ENCODE data around the gene CBFB.

CBFB gene

DNA sequence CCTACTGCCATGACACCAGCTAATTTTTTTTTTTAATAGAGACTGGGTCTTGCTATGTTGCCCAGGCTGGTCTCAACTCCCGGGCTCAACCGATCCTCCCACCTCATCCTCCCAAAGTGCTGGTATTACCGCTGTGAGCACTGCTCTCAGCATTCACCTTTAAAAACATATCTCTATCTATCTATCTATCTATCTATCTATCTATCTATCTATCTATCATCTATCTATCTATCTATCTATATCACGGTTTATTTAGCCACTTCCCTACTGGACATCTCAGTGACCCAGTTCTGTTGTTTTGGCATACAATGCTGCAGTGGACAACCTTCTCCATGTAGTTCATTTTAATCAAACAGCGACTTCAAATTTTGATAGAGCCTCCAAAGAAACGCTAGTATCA is 79.5 kb downstream of the CBFB start:
- TF ChIP-seq GATA3 (IDR thresholded peaks at IDR 0.05; ENCODE audit: low read depth, low read length) (no peak), GATA2 (IDR thresholded peaks at IDR 0.05; ENCODE audit: low read depth, low read length) (no peak)

DNA sequence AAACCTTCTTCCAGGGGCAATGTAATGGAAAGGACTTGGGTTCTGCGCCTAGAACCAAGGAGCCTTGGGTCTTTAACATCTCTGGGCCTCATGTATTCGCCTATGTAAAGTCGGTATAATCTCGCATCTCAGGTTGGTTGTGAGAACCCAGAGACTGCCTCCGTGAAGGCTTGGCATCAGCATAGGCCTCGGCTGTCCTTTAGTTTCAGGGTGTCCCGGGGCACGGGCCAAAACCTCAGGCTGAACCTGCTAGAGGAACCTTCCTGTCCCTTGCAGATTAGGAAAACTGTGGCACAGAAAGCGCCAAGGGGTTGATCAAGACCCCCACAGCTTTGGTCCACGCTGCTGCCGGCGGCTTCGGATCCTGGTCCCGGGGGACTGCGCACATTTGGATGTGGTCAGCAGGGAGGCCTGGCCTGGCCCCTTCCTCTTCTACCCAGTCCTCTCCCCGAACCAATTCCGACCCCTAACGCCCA is 80.0 kb downstream of the CBFB start:
- TF ChIP-seq GATA3 (IDR thresholded peaks at IDR 0.05; ENCODE audit: low read depth, low read length), result no peak
- no peak for TF ChIP-seq GATA2 (IDR thresholded peaks at IDR 0.05; ENCODE audit: low read depth, low read length)

DNA sequence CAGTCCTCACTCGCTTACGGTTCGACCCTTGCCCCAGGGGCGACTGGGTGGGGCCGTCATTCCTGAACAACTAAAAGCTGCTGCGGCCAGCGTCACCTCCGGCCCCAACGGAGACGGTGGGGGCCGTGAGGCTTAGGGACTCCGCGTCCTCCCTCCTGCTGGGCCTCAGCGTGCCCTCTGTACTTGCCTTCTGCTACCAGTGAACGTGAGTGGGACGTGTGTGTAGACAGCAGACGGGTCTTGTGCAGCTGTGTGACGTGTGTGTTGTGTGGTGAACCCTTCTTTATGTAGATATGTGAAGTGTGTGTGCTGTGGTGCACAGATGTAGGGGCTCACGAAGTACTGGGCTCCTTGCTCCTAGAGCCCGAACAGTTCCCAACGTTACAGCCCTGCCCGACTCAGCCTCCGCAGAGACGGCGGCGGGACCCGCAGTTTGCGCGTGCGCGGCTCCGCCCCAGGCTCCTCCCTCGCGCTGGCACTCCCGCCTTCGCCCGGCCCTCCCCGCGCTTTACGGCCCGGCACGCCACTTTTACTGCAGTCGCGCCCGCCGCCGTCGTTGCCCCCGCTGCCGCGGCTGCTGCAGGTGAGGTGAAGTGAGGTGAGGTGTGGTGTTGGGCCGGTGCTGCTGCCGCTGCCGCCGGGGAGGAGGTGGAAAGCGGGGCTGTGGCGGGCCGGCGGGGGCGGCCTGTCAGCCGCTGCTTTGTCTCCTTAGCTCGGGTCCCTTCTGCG is 80.6 kb downstream of the CBFB start, which contains the start of gene PHAF1:
Gene PHAF1 (plus strand): TSS at position 535 of the 729 bp plus-strand sequence. CDS start 235 bp downstream, outside the sequence.
- TF ChIP-seq GATA2 (IDR thresholded peaks at IDR 0.05; ENCODE audit: low read depth, low read length), result no peak
- no peak for TF ChIP-seq GATA3 (IDR thresholded peaks at IDR 0.05; ENCODE audit: low read depth, low read length)

DNA sequence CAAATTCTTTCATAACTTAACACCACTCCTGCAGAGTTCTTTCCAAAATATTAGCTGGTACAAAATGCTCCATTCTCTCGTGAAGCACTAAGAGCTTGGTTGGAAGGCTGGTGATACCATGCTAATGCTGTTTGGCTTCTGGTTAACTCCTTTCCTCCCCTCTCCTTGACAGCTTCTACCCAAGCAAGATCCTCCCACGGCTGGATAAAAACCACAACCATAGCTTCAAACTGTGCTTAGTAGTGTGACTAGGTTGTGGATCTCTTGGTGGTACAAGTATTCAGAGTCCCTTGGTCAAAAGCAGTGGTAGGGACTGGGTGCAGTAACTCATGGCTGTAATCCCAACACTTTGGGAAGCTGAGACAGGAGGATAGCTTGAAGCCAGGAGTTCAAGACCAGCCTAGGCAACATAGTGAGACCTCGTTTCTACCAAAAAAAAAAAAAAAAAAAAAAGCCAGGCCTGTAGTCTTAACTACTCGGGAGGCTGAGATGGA is 83.0 kb downstream of the CBFB start:
- TF ChIP-seq GATA3 (IDR thresholded peaks at IDR 0.05; ENCODE audit: low read depth, low read length), result no peak
- no peak for TF ChIP-seq GATA2 (IDR thresholded peaks at IDR 0.05; ENCODE audit: low read depth, low read length)

DNA sequence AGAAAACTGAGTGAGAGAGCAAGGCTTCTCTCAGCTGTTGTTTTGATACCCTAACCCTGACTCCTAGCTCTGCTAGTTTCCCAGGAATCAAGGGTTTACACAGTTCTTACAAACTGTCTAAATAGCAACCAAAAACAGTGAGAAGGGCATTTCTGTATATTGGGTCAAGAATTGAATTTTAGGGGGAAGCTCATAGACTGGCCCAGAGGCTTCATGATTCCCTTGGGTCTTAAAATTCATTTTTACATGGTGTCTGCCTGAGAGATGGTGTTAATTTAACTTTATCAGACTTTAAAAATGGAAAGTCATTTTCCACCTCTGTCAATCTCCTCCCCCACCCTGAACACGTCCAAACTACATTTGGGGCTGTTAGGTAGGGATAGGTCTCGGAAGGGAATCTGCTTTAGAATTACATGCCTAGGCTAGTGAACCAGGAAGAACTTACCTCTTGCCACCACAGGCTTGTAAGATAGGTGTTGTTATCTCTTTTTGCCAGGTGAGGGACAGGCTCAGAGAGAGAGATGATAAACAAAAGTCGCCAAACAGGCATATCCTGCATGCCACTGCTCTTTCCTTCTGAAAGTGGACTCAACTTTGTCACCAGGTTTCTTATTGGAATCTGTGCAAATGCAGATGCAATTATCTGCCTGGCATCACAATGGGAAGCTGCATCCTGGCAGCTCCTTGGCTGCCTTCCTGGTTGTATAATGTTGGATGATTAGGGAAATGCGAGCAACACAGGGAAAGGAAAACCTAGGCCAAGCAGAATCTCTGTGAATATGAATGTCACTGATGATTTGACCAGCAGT is 83.8 kb downstream of the CBFB start:
- no peak for TF ChIP-seq GATA3 (IDR thresholded peaks at IDR 0.05; ENCODE audit: low read depth, low read length)
- TF ChIP-seq GATA2 (IDR thresholded peaks at IDR 0.05; ENCODE audit: low read depth, low read length), result no peak

DNA sequence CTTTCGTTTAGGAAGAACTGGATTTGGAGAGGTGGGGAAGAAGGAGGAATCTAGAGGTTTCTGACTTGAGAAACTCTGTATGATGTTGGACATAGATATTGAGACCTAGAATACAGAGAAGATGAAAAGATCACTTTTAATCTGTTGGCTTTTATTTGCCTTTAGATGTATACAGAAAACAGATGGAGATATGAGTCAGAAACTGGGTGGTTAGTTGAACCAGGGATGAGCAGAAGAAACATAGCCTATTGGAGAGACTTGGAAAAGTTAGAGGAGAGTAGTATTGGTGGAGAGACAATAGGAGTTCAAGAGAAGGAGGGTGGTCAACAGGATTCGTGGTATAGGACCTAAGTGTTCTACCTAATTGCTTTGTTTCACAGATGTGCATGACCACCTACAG is 85.8 kb downstream of the CBFB start:
- TF ChIP-seq GATA2 (IDR thresholded peaks at IDR 0.05; ENCODE audit: low read depth, low read length), result no peak
- TF ChIP-seq GATA3 (IDR thresholded peaks at IDR 0.05; ENCODE audit: low read depth, low read length), result no peak

DNA sequence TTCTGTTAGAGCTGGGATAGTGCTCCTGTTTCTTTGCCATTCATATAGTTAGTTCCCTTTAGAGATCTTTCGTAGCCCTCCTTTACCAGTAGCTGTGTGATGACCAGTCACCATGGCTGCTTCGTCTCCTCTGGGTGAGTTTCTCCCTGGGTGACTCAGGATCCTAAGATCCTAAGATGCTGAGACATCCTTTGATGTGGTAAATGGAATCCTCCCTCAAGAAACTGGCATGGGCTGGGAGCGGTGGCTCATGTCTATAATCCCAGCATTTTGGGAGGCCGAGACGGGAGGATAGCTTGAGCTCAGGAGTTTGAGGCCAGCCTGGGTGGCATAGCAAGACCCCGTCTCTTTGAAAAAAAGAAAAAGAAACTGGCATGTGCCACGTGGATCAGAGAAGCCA is 86.7 kb downstream of the CBFB start:
- TF ChIP-seq GATA2 (IDR thresholded peaks at IDR 0.05; ENCODE audit: low read depth, low read length), result no peak
- TF ChIP-seq GATA3 (IDR thresholded peaks at IDR 0.05; ENCODE audit: low read depth, low read length), result no peak

DNA sequence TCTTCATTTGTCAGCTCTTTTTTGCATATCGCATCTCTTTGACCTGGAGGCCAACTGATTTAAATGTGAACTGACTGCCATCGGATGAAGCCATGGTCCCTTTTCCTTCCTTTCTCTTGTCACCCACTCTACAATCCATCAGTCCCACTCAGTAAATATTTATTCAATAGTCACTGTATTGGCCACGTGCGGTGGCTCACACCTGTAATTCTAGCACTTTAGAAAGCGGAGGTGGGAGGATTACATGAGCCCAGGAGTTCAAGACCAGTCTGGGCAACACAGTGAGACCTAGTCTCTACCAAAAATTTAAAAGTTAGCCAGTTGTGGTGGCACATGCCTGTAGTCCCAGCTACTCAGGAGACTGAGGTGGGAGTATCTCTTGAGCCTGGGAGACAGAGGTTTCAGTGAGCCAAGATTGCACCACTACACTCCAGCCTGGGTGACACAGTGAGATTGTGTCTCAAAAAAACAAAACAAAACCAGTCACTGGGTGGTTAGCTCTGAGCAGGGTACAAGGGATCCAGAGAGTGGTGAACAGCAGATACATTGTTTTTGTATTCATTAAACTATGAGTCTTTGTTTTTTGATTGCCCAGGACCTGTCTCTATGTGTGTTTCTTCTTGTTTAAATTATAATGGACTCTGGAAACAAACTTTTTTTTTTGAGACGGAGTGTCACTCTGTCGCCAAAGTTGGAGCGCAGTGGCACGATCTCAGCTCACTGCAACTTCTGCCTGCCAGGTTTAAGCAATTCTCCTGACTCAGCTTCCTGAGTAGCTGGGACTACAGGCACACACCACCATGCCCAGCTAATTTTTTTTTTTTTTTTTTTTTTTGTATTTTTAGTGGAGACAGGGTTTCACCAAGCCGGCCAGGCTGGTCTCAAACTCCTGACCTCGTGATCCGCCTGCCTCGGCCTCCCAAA is 87.7 kb downstream of the CBFB start:
- no peak for TF ChIP-seq GATA3 (IDR thresholded peaks at IDR 0.05; ENCODE audit: low read depth, low read length)
- no peak for TF ChIP-seq GATA2 (IDR thresholded peaks at IDR 0.05; ENCODE audit: low read depth, low read length)

DNA sequence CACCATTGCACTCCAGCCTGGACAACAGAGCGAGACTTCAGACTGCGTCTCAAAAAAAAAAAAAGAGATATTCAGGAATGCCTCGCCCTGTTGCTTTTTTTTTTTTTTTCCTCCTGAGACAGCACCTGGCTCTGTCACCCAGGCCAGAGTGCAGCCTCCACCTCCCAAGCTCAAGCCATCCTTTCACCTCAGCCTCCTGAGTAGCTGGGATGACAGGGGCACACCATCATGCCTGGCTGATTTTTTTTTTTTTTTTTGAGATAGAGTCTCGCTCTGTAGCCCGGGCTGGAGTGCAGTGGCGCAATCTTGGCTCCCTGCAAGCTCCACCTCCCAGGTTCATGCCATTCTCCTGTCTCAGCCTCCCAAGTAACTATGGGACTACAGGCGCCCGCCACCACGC is 88.8 kb downstream of the CBFB start:
- no peak for TF ChIP-seq GATA2 (IDR thresholded peaks at IDR 0.05; ENCODE audit: low read depth, low read length)
- no peak for TF ChIP-seq GATA3 (IDR thresholded peaks at IDR 0.05; ENCODE audit: low read depth, low read length)

DNA sequence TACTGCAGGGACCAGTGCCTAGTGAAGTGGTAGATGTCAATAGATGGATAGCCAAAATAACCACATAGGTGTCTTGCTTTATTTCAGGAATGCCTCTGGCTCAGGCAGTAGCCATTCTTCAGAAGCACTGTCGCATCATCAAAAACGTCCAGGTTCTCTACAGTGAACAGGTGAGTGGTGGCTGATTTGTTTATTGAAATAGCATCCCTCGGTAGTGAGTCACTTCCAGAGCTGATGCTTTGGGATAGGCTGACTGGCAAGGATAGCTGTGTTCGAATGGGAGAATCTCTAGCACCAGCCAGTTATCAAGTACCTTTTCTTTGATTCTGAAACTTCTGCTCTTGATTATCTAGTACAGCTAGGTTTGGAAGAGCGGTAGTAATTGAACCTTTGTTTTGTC is 91.1 kb downstream of the CBFB start:
- TF ChIP-seq GATA3 (IDR thresholded peaks at IDR 0.05; ENCODE audit: low read depth, low read length) (no peak), GATA2 (IDR thresholded peaks at IDR 0.05; ENCODE audit: low read depth, low read length) (no peak)

DNA sequence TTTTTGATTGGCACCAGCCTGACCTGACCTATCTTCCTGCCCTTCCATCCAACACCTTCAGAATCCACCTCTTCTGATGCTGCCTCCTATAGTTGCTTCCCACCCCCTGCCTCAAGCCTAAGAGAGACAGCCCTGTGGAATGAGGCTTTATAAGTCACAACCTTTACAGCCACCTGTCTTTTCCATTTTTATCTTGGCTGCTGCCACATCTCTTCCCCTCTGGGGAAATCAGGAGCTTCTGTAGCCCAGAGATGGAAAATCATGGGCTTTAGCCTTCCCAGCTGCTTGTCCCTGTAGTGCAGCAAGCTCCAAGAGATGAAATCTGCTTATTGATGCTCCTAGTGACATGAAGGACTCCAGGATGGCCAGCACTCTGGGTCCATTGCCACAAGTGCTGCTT is 99.5 kb downstream of the CBFB start:
- TF ChIP-seq GATA2 (IDR thresholded peaks at IDR 0.05; ENCODE audit: low read depth, low read length) (no peak), GATA3 (IDR thresholded peaks at IDR 0.05; ENCODE audit: low read depth, low read length) (no peak)

DNA sequence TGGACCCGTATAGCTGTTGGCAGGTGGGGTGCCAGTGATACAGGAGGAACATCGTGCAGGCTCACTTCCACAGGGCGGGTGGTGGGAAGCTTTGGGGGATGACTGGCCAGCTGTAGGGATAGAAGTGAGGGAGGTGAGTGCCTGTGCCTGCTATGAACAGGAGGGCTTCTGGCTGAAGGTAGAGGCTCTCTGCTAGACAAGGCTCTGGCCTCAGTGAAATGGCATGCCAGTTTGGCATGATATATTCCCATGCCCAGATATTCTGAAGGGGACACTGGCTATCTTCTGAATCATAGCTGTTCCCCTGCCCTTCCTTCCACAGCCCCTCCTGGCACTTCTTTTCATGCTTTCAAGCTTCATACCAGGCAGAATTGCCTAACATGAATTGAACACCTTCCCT is 99.9 kb downstream of the CBFB start:
- TF ChIP-seq GATA3 (IDR thresholded peaks at IDR 0.05; ENCODE audit: low read depth, low read length), result no peak
- TF ChIP-seq GATA2 (IDR thresholded peaks at IDR 0.05; ENCODE audit: low read depth, low read length), result no peak

DNA sequence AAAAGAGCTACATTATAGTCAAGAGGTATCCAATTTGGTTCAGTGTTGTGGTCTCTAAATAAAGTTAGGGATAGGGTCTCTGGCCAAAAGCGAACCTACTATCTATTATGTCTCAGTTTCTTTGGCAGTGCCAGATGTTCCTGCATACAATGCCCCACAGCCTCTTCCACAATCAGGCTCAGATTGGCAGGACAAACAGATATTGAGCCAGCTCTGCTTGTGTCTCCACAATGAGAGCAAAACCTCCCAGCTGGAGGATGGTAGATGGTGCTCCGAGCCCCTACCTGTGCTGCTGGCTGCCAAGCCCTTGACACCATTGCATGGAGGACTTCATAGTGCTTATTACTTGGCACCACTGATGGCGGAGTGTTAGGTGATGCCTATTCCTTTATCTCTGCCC is 100.5 kb downstream of the CBFB start:
- no peak for TF ChIP-seq GATA3 (IDR thresholded peaks at IDR 0.05; ENCODE audit: low read depth, low read length)
- TF ChIP-seq GATA2 (IDR thresholded peaks at IDR 0.05; ENCODE audit: low read depth, low read length), result no peak

DNA sequence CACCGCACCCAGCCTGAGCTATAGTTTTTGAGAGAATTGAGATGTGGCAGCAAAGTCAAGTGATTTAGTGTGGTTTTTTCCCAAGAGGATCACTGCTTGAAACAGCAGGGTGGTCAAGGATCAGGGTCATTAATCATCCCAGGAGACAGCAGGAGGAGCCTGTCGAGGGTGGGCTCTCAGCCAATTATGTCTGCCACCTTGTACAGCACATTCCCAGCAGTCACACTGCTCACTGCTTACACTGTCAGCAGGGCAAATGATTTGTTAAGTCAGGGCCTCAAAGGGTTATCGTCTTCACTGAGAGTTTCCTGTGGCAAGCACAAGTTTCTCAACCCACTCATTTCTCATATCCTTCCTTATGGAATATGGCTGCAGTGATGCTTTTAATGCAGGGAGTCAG is 108.7 kb downstream of the CBFB start:
- TF ChIP-seq GATA2 (IDR thresholded peaks at IDR 0.05; ENCODE audit: low read depth, low read length) (no peak), GATA3 (IDR thresholded peaks at IDR 0.05; ENCODE audit: low read depth, low read length) (no peak)
